Measurements from ENCODE around the gene TM6SF1.

DNA sequence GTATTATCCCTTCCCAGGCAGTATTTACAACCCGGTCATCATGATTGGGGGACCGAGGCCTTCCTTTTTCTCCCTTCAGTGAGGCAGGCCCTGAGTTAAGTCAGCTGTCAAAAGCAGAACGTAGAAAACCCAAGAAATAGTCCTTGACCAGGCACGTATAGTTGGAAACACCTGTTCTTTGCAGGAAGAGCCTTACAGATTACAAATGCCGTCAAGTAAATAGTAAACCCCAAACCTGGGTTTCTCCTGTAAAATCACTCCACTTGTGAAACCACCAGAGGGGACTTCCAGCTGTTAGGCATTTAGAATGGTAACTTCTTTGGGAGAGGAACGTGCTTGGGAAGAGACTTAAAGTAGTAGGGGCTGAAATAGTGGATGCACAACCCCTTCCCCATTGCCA lies 39.4 kb upstream of the TM6SF1 start:
- TF ChIP-seq, protein P1, sequence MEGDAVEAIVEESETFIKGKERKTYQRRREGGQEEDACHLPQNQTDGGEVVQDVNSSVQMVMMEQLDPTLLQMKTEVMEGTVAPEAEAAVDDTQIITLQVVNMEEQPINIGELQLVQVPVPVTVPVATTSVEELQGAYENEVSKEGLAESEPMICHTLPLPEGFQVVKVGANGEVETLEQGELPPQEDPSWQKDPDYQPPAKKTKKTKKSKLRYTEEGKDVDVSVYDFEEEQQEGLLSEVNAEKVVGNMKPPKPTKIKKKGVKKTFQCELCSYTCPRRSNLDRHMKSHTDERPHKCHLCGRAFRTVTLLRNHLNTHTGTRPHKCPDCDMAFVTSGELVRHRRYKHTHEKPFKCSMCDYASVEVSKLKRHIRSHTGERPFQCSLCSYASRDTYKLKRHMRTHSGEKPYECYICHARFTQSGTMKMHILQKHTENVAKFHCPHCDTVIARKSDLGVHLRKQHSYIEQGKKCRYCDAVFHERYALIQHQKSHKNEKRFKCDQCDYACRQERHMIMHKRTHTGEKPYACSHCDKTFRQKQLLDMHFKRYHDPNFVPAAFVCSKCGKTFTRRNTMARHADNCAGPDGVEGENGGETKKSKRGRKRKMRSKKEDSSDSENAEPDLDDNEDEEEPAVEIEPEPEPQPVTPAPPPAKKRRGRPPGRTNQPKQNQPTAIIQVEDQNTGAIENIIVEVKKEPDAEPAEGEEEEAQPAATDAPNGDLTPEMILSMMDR (IDR thresholded peaks at IDR 0.05): no peak
- TF ChIP-seq POLR2A (IDR thresholded peaks at IDR 0.05): no peak

All from heart left ventricle (tissue), 13 donors.